DMS 273 (cell line): Measurements from ENCODE around the gene DCANP1.

ENCODE experiments used
- DNase-seq: peaks from one replicate; lab custom pipeline; 2025; ENCODE audit not compliant: unreplicated experiment; lab: John Stamatoyannopoulos, UW

Gene DCANP1

GRCh38 chr5:135442431-135443160 is 4.6 kb downstream of the DCANP1 start:
- no peak for DNase-seq

DNA sequence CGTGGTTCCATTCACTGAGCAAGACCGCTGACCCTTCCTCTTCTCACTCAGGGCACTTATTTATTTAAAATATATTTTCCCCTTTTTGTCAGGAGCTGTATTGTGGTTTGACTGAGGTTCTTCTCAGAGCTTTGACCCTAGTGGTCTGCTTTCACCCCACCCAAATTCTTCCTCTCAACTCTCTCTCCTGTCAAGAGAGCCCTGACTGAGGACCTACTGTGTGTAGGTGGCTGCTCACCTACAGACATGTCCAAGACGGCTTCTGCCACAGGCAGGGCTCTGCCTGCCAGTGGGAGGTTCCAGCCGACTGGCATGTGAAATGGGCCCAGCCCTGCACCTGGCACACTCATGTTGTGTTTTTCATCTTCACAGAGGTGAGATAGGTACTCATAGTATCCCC is 5.2 kb downstream of the DCANP1 start:
- DNase-seq = no peak

- DNase-seq = no peak
Observed at GRCh38 chr5:135441350-135441831, 5.8 kb downstream of the DCANP1 start.

DNA sequence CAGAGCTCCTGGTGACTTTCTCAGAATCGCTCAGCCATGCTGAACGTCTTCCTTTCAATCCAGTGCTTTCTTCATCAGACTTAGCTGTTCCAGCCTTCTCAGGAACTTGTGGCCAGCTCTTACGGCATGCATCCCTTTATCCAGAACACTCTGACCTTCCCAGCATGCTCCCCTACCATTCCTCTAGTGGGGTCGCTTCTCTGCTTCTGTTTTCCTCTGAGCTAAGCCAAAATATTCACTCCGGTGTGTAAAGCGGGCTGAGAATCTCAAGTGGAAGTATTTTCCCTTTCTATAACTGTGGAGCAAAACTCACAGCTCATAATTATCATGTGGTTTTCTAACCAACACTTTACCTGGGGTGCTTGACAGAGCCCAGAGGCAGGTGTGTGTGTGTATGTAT is 6.2 kb downstream of the DCANP1 start:
- no peak for DNase-seq

GRCh38 chr5:135439231-135440205 is 7.6 kb downstream of the DCANP1 start:
- DNase-seq = no peak

GRCh38 chr5:135438636-135439221 is 8.4 kb downstream of the DCANP1 start:
- DNase-seq = peak; percentile 38

DNA sequence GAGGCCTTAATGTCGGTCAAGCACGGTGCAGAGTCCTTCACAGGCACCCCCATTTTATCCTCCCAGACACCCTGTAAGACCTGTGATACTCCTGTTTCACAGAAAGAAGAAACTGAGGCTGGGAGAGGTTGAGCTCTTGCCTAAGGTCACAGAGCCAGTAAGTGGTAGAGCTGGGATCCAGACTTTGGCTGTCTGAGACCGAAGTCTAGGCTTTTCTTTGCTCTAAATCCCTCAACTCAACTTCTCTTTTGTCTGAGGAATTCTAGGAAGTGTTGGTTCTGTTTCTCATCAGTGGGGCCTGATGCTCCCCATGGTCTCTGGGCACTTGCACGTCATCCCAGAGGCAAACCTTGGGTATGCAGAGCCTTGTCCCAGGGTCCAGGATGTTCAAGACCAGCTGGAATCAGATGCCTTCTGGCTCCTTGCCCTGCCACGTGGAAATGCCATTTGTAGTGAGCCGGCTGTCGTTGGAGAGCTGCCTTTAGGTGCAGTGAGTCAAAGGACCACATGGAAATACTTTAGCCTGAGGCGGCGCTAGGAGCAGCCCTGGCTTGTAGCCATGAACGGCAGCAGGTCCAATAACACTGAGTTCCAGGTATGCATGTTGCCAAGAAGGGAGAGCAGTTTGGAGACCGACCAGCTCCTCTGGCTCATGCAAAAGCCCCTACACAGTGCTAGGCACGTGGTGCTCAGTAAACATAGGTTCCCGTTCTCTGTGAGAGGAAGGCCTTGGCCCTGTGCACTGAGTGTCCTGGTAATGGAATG is 9.2 kb downstream of the DCANP1 start:
- DNase-seq = peak; percentile 98

- peak; percentile 28 for DNase-seq
Observed at GRCh38 chr5:135437422-135437795, 9.7 kb downstream of the DCANP1 start.

DNA sequence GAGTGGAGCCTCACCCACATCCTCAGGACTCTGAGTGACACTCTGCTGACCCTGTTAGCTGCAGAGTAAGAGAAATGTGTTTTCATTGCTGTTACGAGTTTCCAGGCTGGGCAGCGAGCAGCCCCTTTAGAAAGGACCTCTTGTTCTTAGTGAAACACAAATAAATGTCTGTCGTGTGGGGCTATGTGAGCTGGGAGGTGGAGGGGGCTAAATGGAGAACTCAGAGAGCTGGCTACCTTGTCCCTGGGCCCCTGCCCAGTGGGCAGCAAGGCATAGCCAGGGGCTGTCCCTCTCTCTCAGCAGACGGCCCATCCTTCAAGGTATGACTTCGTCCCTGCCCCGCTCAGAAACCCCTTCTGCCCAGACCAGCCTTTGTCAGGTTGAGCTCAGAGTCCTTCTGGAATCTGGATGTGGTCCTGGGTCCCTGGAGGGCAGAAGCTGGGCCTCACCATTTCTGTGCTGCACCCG is 10.2 kb downstream of the DCANP1 start:
- no peak for DNase-seq

- DNase-seq = no peak
Observed at GRCh38 chr5:135435467-135436330, 11.4 kb downstream of the DCANP1 start.

- DNase-seq = no peak
Observed at GRCh38 chr5:135434591-135435466, 12.3 kb downstream of the DCANP1 start.

DNA sequence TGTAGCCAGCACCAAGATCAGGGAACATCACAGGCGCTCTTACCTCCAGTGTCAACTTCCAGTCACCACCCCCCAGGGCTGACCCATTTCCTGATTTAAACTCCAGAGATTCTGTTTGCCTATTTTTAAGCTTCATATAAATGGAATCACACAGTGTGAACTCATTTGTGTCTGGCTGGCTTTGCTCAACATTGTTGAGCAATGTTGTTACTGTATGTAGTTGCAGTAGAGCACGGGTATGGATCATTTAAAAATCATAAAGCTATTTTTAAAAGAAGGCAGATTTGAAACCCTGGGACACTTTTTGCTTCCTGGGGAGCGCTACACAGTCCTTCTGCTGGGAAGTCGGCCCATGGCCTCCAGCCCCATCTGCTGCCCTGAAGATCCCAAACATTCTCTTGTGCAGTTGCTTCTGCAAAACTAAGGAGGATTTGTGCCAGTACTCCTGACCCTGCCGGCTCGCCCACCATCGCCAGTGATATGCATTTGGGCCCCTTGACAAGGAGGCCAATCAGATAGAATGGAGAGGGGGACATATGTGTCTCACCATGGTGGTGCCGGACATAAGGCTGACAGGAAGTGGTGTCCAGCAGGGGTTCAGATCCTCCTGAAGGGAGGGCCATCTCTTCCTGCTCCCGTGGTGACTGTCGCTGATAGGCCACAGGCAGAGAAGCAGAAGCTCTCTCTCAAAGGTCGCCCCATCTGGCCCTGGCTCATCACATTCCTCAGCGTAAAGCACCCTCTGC is 13.3 kb downstream of the DCANP1 start:
- peak; percentile 36 for DNase-seq

- no peak for DNase-seq
Observed at GRCh38 chr5:135432113-135432512, 15.0 kb downstream of the DCANP1 start.

DNA sequence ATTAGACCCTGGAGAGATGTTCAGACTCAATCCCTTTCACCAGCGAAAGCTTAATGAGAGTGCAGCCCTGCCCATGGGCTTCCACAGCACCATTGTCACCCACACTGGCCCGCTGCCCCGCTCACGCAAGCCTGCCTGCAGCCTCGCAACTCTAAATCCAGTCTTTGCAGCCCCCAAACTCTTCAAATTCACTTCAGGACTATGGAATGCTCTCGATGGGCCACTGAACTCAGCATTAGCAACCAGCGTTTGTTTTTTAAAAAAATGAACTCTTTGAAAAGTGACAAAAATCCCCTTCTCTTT is 17.1 kb downstream of the DCANP1 start:
- no peak for DNase-seq

- DNase-seq = no peak
Observed at GRCh38 chr5:135429301-135430134, 17.6 kb downstream of the DCANP1 start.

GRCh38 chr5:135428586-135428985 is 18.6 kb downstream of the DCANP1 start:
- DNase-seq = no peak
